ENCODE data around the gene CGREF1. TPM values are rescaled to one million over a fixed set of nuclear protein-coding genes. Genes with fewer than 3 reads are reported as not detected.

Gene CGREF1
- total RNA-seq, 1 experiment from 2014 or later: 12.9 TPM

DNA sequence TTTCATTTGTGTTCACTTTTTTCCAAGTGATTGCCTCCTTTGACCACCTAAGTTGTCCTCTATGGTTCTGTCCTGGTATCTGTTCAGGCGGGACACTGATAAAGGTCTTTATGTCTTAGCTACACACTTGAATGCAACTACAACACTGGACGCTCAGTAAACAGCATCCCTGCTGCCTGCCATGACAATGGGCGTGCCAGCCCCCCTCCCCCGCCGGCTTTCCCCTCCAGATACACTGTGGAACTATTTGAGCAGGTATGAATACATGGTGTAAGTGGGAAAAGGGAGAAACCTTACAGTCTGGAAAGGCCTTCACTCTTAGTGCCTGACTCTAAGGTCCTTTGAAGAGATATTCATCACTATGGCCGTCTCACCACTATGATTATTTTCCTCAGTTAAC, 61.7 kb downstream of the CGREF1 start:
- no peaks in the 10 kb centered on the region for H3K9me3 Mint-ChIP-seq (ENCODE audit: unreplicated experiment)
- H3K36me3 Mint-ChIP-seq (ENCODE audit: insufficient read depth, unreplicated experiment): peaks cover 40% of the 10 kb centered on the region
- no peak for DNase-seq (ENCODE audit: unreplicated experiment)
- H3K27ac Mint-ChIP-seq (ENCODE audit: low read depth, unreplicated experiment): no peak overlapping the region
- no TSS peak for BruUV-seq (replicated peaks)
- H3K4me1 Mint-ChIP-seq (ENCODE audit: insufficient read depth, unreplicated experiment): no peaks in the 10 kb centered on the region
- H3K4me3 Mint-ChIP-seq (ENCODE audit: unreplicated experiment): no peak overlapping the region
- TF ChIP-seq, protein P1, sequence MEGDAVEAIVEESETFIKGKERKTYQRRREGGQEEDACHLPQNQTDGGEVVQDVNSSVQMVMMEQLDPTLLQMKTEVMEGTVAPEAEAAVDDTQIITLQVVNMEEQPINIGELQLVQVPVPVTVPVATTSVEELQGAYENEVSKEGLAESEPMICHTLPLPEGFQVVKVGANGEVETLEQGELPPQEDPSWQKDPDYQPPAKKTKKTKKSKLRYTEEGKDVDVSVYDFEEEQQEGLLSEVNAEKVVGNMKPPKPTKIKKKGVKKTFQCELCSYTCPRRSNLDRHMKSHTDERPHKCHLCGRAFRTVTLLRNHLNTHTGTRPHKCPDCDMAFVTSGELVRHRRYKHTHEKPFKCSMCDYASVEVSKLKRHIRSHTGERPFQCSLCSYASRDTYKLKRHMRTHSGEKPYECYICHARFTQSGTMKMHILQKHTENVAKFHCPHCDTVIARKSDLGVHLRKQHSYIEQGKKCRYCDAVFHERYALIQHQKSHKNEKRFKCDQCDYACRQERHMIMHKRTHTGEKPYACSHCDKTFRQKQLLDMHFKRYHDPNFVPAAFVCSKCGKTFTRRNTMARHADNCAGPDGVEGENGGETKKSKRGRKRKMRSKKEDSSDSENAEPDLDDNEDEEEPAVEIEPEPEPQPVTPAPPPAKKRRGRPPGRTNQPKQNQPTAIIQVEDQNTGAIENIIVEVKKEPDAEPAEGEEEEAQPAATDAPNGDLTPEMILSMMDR (IDR thresholded peaks at IDR 0.05; ENCODE audit: unreplicated experiment): no peak
- no peaks in the 10 kb centered on the region for H3K27me3 Mint-ChIP-seq (ENCODE audit: insufficient read depth, unreplicated experiment)
- ChIA-PET CTCF (no interaction called here), POLR2A (interaction anchor here (1.3 to 9.2 kb wide), 2 partner anchors 10 to 156 kb away, joined by 3 to 175 read pairs; partner anchors contain the start of gene OST4)
- intact Hi-C loops (cut with micrococcal nuclease): no loop called here

DNA sequence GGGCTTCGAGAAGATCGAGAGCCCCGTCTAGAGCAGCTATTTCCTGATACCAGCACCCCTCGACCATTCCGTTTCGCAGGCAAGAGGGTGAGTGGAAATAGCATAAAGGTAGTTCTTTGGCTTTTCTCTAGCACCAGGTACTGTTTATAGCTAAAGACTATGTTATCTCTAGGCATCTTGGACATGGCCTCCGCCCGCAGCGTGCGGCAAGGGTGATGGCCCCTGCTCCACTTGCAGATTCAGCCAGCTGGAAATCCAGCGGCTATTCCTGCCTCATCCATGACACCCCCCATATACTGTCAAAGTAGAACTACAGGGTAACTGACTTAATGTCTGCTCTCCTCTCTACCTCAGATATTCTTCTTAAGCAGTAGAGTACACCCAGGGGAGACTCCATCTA, 64.2 kb downstream of the CGREF1 start:
- no peaks in the 10 kb centered on the region for H3K4me1 Mint-ChIP-seq (ENCODE audit: insufficient read depth, unreplicated experiment)
- intact Hi-C loops (cut with micrococcal nuclease): no loop called here
- no TSS peak for BruUV-seq (replicated peaks)
- H3K4me3 Mint-ChIP-seq (ENCODE audit: unreplicated experiment): no peak overlapping the region
- H3K36me3 Mint-ChIP-seq (ENCODE audit: insufficient read depth, unreplicated experiment): peaks cover 49% of the 10 kb centered on the region
- CTCF ChIA-PET: interaction anchor here (0.6 to 0.8 kb wide), 2 partner anchors 93 to 268 kb away, joined by 3 to 6 read pairs; no protein-coding TSS in a partner anchor
- TF ChIP-seq, protein P1 (IDR thresholded peaks at IDR 0.05; ENCODE audit: unreplicated experiment): no peak
- no peaks in the 10 kb centered on the region for H3K9me3 Mint-ChIP-seq (ENCODE audit: unreplicated experiment)
- POLR2A ChIA-PET: interaction anchor here (0.7 to 9.2 kb wide), 2 partner anchors 12 to 215 kb away, joined by 3 to 175 read pairs; partner anchors contain the start of gene OST4
- DNase-seq (ENCODE audit: unreplicated experiment): no peak
- H3K27me3 Mint-ChIP-seq (ENCODE audit: insufficient read depth, unreplicated experiment): no peaks in the 10 kb centered on the region
- no peak overlapping the region for H3K27ac Mint-ChIP-seq (ENCODE audit: low read depth, unreplicated experiment)

DNA sequence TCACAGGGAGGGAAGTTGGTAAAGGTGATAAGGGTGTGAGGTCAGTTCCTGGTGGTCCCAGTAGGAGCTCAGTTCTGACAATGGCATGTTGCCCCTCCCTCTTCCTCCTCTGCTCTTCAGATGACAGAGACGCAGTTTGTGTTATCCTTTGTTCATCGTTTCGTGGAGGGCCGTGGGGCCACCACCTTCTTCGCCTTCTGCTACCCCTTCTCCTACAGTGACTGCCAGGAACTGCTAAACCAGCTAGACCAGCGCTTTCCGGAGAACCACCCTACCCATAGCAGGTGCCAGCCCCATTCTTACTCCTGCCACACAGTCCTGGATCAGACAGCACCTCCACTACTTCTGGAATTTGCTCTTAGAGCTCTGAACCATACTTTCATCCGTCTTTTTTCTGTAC, 65.2 kb downstream of the CGREF1 start:
- TF ChIP-seq, protein P1 (IDR thresholded peaks at IDR 0.05; ENCODE audit: unreplicated experiment): no peak
- Mint-ChIP-seq H3K4me1 (ENCODE audit: insufficient read depth, unreplicated experiment) (no peaks in the 10 kb centered on the region), H3K36me3 (ENCODE audit: insufficient read depth, unreplicated experiment) (peaks cover 49% of the 10 kb centered on the region), H3K4me3 (ENCODE audit: unreplicated experiment) (no peak overlapping the region), H3K27me3 (ENCODE audit: insufficient read depth, unreplicated experiment) (no peaks in the 10 kb centered on the region), H3K27ac (ENCODE audit: low read depth, unreplicated experiment) (no peak overlapping the region), H3K9me3 (ENCODE audit: unreplicated experiment) (no peaks in the 10 kb centered on the region)
- DNase-seq (ENCODE audit: unreplicated experiment): no peak
- no TSS peak for BruUV-seq (replicated peaks)
- intact Hi-C loops (cut with micrococcal nuclease): no loop called here
- CTCF ChIA-PET: interaction anchor here (1.1 to 1.3 kb wide), 3 partner anchors 27 to 37 kb away, joined by 3 to 8 read pairs (median 4); no protein-coding TSS in a partner anchor
- POLR2A ChIA-PET: interaction anchor here (0.7 to 9.2 kb wide), 3 partner anchors 13 to 54 kb away, joined by 3 to 175 read pairs (median 3); partner anchors contain the start of gene OST4

DNA sequence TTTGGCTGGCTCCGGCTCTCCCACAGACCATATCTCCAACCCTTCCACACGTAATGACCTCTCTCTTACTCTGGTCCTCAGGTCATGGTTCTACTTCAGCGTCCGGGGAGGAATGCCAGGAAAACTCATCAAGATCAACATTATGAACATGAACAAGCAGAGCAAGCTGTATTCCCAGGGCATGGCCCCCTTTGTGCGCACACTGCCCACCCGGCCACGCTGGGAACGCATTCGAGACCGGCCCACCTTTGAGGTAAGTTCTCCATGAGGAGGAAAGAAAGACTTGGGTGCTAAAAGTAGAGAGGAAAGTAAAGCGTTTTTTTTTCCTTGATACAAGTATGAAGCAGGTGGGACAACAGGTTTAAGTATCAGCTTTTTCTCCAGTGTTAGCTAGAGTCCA, 65.6 kb downstream of the CGREF1 start:
- no peak for DNase-seq (ENCODE audit: unreplicated experiment)
- no peaks in the 10 kb centered on the region for H3K4me1 Mint-ChIP-seq (ENCODE audit: insufficient read depth, unreplicated experiment)
- H3K27me3 Mint-ChIP-seq (ENCODE audit: insufficient read depth, unreplicated experiment): no peaks in the 10 kb centered on the region
- TF ChIP-seq, protein P1 (IDR thresholded peaks at IDR 0.05; ENCODE audit: unreplicated experiment): no peak
- no peaks in the 10 kb centered on the region for H3K9me3 Mint-ChIP-seq (ENCODE audit: unreplicated experiment)
- BruUV-seq (replicated peaks): no TSS peak
- POLR2A ChIA-PET: interaction anchor here (0.7 to 9.2 kb wide), 4 partner anchors 14 to 54 kb away, joined by 3 to 175 read pairs (median 4); partner anchors contain the start of gene OST4
- intact Hi-C loops (cut with micrococcal nuclease): no loop called here
- CTCF ChIA-PET: interaction anchor here (1.1 to 1.3 kb wide), 3 partner anchors 27 to 37 kb away, joined by 3 to 8 read pairs (median 4); no protein-coding TSS in a partner anchor
- H3K36me3 Mint-ChIP-seq (ENCODE audit: insufficient read depth, unreplicated experiment): peaks cover 49% of the 10 kb centered on the region
- H3K4me3 Mint-ChIP-seq (ENCODE audit: unreplicated experiment): peak overlapping the region; percentile 93
- H3K27ac Mint-ChIP-seq (ENCODE audit: low read depth, unreplicated experiment): no peak overlapping the region
